Activated CD8-positive, alpha-beta memory T cell treated with anti-CD3 and anti-CD28 coated beads, Interleukin-2, amount 50 U/mL, for 4 hours (primary cell): Measurements from ENCODE around the gene CIITA.
"Not testable (repeated sequence)": the region's sequence is repeated elsewhere in the genome, so short reads cannot be mapped to it uniquely, and the experiment has no call there.

Experiments used
- DNase-seq: peaks from one replicate; pipeline ENCODE4 v3.0.0-alpha.2; 2020

CIITA gene, protein sequence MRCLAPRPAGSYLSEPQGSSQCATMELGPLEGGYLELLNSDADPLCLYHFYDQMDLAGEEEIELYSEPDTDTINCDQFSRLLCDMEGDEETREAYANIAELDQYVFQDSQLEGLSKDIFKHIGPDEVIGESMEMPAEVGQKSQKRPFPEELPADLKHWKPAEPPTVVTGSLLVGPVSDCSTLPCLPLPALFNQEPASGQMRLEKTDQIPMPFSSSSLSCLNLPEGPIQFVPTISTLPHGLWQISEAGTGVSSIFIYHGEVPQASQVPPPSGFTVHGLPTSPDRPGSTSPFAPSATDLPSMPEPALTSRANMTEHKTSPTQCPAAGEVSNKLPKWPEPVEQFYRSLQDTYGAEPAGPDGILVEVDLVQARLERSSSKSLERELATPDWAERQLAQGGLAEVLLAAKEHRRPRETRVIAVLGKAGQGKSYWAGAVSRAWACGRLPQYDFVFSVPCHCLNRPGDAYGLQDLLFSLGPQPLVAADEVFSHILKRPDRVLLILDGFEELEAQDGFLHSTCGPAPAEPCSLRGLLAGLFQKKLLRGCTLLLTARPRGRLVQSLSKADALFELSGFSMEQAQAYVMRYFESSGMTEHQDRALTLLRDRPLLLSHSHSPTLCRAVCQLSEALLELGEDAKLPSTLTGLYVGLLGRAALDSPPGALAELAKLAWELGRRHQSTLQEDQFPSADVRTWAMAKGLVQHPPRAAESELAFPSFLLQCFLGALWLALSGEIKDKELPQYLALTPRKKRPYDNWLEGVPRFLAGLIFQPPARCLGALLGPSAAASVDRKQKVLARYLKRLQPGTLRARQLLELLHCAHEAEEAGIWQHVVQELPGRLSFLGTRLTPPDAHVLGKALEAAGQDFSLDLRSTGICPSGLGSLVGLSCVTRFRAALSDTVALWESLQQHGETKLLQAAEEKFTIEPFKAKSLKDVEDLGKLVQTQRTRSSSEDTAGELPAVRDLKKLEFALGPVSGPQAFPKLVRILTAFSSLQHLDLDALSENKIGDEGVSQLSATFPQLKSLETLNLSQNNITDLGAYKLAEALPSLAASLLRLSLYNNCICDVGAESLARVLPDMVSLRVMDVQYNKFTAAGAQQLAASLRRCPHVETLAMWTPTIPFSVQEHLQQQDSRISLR

DNA sequence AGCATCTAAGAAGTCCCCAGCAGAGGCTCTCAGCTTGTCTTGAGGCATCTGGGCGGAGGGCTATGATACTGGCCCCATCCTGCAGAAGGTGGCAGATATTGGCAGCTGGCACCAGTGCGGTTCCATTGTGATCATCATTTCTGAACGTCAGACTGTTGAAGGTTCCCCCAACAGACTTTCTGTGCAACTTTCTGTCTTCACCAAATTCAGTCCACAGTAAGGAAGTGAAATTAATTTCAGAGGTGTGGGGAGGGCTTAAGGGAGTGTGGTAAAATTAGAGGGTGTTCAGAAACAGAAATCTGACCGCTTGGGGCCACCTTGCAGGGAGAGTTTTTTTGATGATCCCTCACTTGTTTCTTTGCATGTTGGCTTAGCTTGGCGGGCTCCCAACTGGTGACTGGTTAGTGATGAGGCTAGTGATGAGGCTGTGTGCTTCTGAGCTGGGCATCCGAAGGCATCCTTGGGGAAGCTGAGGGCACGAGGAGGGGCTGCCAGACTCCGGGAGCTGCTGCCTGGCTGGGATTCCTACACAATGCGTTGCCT is at the start of gene CIITA:
TSS of gene CIITA (plus strand) at position 404 of the 543 bp plus-strand sequence. CDS start at position 533, 129 bp downstream.
- DNase-seq = peak; percentile 48

DNA sequence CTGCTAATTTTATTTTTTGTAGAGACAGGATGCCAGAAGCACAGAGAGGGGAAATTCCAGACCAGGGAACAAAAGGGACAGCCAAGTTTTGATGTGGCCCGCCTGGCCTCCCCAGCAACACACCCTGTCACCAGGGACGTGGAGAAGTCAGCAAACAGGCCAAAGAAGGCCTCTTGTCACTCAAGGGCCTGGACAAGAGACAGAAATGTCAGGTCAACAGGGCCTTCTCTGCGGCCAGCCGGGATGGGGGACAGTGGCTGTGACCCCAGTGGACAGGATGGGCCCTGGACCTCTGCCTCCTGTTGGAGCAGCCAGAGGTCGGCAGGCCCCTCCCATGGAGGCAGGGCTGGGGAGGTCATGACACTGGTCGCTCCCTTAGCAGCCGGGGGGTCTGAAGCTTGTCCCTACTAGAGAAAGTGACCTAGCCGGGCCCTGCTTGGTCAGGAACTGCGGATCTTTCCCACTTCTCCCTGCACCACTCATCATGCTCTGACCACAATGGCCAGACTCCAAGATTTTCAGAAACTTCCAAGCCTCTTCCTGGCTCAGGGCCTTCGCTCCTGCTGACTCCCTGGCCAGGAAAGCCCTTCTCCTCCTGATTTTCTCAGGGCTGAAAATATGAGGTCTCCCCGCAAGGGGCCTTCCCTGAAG is 49.2 kb upstream of the CIITA start:
- no peak for DNase-seq

DNA sequence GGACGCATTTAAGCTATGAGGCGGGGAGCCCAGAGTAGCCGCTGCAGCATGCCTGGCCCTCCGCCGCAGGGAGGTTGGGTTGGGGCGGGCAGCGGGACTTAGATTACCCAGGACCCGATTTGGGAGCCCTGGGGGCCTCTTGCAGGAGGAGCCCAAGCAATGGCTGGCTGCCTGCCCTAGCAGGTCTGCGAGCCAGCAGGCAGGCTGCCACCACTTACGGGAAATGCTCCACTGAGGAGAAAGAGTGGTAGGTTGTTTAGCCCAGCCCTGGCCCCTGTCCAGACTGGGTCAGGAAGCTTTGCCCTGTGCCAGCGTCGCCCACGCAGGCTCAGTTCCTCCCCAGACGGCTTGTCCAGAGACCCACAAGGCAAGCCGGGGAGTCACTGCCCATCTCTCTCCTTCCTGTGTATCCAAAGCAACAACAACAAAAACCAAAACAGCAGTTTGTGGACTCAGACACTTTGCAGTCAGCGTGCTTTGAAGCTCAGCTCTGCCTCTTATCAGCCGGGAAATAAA is 48.1 kb upstream of the CIITA start:
- no peak for DNase-seq

DNA sequence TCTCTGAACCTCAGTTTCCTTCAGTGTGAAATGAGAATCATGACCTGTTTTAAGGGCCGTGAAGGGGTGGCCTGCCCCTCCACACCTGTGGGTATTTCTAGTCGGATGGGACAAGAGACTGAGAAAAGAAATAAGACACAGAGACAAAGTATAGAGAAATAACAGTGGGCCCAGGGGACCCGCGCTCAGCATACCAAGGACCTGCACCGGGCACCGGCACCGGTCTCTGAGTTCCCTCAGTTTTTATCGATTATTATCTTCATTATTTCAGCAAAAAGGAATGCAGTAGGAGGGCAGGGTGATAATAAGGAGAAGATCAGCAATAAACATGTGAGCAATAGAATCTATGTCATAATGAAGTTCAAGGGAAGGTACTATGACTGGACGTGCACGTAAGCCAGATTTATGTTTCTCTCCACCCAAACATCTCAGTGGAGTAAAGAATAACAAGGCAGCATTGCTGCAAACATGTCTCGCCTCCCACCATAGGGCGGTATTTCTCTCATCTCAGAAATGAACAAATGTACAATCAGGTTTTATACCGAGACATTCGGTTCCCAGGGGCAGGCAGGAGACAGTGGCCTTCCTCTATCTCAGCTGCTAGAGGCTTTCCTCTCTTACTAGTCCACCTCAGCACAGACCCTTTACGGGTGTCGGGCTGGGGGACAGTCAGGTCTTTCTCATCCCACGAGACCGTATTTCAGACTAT is 47.5 kb upstream of the CIITA start:
- DNase-seq = not testable (repeated sequence)

DNA sequence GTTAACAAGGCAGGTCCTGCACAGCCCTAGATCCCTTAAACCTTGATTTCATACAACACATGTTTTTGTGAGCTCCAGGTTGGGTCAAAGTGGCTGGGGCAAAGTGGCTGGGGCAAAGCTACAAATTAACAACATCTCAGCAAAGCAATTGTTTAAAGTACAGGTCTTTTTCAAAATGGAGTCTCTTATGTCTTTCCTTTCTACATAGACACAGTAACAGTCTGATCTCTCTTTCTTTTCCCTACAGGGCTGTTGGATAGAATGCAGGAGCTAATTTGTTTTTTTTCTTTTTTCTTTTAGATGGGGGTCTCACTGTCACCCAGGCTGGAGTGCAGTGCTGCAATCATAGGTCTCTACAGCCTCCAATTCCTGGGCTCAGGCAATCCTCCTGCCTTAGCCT is 46.8 kb upstream of the CIITA start:
- not testable (repeated sequence) for DNase-seq

DNA sequence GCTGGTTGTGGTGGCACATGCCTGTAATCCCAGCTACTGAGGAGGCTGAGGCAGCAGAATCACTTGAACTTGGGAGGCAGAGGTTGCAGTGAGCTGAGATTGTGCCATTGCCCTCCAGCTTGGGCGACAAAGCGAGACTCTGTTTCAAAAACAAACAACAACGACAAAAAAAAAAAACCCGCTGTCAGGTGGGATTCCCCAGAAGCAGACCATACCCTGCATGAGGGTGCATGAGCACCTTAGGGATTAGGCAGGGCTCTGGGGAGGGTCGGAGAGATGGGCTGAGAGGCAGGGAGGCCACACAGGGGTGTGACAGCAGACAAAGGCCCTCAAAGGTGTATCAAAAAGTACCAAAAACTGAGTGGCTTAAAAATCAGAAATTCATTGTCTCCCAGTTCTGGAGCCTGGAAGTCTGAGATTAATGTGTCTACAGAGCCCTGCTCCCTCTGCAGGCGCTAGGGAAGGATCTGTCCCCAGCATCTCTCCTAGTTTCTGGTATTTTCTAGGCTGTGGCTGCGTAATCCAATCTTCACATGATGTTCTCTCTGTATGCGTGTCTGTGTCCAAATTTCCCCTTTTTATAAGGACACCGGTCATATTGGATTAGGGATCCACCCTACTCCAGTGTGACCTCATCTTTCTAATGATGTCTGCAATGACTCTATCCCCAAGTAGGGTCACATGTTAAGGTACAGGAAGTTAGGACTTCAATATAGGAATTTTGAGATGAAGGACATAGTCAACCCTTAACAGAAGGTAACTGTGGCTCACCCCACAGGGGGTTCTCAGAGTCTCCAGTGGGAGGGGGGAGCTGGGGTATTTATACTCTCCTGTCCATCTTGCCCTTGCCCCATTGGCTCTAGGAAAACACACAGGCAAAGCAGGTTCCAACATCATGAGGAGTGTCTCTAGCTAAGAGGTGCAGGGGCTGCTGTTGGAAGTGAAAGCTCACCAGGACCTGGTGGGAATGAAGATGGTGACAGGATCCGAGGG is 44.8 kb upstream of the CIITA start:
- no peak for DNase-seq

DNA sequence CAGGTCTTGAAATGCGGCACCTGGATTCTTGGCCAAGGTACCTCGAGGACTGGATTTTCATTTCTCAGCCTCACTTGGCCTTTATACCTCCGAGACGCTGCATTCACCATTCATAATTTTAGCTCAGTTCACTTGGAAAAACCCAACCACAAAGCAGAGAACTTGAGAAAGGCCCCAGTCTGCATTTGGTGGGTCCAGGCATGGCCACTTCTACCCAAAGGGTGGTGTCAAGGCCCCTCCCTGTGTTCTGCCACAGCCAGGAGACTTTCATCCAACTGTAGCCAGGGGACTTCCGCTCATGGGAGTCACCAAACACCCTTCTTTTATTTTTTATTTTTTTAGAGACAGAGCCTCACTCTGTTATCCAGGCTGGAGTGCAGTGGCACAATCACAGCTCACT is 43.7 kb upstream of the CIITA start:
- no peak for DNase-seq

DNA sequence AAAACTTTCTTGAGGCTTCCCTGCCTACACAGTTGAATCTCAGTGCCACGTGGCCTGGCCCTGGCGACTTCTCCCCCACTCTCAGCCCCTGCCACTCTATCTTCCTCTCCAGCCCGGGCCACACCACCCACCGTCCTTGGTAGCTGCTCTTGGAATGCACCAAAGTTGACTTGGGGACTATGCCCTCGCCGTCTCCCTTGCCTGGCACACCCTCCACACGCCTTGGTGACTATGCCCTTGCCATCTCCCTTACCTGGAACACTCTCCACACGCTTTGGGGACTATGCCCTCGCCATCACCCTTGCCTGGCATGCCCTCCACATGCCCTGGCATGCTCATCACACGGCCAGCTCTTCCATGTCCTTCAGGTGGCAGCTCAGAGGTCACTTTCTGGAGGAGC is 42.9 kb upstream of the CIITA start:
- DNase-seq = no peak

DNA sequence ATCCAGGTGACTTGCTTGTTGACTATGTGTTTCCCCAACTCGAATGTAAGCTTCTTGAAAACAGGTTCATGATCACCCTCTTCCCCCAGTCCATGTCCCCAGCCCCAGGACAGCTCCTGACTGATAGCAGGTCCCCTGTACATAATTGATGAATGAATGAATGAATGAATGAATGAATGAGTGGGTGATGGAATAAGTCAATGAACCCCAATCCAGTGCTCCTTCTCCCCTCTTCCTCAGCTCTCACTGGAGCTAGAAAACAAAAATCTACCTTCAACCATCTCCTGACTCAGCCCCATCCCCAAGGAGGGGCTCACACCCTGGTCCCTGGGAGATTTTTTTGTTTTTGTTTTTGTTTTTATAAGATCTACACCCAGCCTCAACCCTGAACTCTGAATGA is 42.2 kb upstream of the CIITA start:
- no peak for DNase-seq

DNA sequence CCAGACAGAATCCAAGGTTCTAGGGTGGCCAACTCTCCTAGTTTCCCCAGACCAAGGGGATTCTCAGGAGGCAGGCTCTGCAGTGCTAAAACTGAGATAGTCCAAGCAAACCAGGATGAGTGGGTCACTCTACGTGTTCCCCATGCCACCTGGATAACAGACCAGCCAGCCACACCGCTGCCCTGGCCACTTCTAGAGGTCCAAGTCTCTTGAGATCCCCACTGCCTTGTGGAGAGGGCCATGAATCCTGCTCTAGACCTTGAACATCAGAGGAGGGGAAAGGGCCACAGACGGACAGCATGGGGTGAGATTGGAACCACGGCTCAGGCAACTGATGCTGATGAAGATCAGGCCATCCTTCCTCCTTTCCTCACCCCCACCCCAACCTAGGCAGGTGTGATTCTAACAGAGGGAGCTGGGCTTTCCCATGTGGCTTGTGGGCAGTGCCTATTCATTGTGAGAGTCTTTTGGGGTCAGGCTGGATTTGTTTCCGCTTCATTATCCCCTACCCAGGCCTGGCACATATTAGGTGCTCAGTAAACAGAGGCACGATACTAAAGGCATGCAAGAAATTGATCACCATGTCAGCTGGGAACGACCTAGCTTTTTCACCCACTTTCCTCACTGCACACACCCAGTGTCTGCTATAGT is 41.6 kb upstream of the CIITA start:
- DNase-seq = no peak

DNA sequence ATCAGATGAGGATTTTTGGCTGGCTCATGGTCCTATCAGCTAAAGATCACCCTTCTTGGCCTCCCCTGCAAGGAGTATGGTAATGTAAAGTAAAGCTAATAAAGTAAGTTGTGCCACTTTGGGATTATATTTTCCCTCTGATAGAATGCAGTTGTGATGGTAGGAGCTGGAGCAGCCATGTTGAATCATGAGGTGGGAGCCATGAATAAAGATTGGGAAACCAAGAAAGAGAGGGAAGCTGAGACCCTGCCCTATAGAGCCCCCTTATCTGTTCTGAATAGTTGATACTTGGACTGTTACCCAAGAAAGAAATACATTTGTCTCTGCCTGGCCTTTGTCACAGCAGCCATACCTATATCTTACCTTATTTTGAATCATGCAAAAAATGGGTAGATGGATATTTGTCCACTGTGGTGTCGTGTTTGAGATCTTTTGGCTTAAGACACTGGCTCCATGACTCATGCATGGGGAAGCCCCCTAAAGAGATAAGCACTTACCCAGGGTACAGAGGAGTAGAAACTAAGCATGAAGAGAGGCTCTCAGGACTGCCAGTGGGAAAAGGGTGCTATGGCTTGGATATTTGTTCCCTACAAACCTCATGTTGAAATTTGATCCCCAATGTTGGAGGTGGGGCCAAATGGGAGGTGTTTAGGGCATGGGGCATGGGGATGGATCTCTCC is 40.7 kb upstream of the CIITA start:
- no peak for DNase-seq

DNA sequence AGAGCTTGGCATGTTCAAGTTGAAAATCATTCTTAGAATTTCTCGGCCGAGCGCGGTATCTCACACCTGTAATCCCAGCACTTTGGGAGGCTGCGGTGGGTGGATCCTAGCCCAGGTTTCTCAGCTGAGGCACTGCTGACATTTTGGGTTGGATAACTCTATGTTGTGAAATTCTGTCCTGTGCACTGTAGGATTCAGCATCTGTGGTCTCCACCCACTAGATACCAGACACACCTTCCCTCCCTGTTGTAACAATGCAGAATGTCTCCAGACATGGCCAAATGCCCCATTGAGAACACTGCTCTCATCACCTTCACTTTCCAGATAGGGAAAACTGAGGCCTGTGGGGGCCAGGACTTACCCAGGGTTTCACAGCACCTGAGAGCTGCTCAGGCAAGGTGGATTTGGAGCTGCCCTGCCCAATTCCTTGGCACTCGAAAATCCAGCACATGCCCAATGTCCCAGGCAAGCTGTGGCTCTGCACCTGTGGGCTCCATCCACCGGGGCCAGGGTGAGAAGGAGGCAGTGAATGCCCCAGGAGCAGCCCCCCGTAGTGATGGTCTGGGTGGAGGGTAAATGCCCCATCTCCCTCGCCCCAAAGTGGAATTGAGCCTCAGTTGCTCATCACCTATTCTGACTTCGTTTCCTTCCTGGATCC is 38.3 kb upstream of the CIITA start:
- DNase-seq = no peak

DNA sequence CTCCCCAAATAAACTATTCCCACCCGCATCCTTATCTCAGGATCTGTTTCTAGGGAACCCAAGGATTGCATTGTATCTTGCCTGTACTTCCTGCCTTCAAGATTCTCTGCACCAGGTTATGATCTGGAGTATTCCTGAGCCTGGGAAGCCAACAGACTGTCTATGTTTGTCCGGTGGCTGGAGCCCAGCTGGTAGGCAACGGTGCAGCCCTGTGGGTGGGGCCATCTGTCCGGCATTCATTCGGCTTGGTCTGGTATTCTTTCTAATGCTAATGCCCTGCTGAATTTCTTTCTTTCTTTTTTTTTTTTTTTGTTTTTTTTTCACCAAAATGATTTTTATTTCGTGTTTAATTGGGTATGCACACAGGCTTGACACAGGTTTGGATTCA is 37.7 kb upstream of the CIITA start:
- DNase-seq = no peak

DNA sequence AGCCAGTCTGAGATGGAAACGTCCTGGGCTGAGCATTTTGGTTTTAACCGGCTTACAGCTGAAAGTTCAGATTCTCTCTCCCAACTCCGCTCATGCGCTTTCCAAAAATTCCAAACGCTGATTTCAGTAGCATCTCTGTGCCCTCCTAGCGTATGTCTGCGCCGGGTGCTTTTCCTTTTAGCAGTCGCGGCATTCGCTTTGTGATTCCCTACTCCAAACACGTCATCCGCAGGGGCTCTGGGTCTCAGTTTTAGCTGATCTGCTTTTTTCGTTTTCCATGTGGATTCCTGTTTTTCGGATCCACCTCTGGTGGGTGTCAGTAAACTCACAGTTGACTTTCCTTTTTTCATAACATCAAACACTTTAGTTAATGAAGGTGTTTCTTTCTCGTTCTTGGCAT is 36.3 kb upstream of the CIITA start:
- DNase-seq = no peak

DNA sequence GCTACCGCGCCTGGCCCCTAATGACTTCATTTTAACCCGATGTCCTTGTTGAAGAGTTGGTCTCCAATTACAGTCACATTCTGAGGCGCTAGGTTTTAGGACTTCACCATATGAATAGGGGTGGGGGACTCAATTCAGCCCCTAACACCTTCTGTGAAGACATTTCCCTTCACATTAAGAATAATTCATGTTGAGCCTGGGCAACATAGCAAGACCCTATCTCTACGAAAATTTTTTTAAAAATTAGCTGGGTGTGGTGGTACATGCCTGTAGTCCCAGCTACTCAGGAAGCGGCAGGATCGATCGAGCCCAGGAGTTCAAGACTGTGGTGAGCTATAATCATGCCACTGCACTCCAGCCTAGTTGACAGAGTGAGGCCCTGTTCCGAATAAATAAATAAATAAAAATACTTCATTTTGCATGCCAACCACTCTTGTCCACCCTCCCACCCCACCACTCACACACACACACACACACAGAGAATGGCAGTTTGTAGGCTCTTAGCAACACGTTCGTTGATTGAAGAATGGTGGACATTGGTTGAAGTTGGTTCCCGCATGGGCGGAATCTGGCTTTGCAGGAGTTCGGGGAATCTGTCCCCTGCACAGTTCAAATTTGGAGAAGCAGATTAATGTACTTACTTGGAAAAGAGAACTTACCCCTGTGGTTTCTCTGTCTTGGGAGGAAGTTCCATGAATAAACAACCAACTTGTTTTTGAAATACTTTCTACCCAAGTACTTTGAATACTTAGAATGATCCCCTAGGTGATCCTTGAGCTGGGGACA is 30.6 kb upstream of the CIITA start:
- no peak for DNase-seq

DNA sequence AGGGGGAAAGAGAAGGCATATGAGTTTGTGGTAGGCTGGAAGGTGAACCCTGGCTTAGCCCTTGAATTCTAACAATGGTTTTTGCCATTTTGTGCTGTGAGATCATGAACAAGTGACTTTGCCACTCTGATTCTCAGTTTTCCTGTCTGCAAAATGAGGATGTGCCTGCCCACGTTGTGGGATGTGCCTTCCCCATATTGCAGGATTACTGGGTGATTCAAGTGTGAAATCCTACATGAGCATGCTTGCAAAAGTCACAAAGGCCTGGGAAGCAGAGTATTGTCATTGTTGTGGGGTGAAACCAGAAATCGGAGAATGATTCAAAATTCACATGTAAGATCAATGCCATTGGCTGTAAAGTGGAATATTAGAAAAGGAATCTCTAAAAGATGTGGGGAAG is 29.8 kb upstream of the CIITA start:
- DNase-seq = no peak

DNA sequence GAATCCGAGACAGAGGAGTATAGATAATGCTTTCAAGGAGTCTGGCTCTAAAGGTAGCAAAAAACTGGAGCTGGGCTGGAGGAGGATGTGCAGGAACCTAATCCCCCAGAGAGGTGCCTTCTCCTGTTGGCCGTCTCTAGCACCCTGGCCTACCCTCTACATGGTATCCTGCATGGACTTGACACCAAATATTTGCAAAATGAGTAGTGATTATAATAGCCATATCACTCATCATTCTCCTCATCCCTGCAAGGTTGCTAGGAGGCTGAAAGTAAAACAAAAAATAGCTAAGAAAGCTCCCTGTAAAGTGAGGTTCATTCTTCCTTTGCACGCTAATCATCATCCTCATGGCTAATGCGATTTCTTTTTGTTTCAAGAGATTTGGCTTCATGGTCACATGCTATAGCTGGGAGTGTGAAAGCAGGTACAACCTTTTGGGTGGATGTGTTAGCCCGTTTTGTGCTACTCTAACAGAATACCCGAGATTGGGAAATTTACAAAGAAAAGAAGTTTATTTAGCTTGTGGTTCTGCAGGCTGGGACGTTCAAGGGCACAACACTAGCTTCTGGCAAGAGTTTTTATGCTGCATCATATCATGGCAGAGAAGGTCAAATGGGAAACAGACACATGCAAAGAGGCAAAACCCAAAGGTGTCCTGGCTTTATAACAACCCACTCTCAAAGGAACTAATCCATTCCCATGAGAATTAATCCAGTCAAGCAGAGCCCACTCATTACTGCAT is 27.1 kb upstream of the CIITA start:
- DNase-seq = no peak
